COLO668 (cell line): ENCODE measurements around the gene CARMIL1.
"Not testable (repeated sequence)": the region's sequence is repeated elsewhere in the genome, so short reads cannot be mapped to it uniquely, and the experiment has no call there.

Experiments used
- DNase-seq: peaks from one replicate; lab custom pipeline; 2025; ENCODE audit not compliant: unreplicated experiment; lab: John Stamatoyannopoulos, UW

Gene CARMIL1

DNA sequence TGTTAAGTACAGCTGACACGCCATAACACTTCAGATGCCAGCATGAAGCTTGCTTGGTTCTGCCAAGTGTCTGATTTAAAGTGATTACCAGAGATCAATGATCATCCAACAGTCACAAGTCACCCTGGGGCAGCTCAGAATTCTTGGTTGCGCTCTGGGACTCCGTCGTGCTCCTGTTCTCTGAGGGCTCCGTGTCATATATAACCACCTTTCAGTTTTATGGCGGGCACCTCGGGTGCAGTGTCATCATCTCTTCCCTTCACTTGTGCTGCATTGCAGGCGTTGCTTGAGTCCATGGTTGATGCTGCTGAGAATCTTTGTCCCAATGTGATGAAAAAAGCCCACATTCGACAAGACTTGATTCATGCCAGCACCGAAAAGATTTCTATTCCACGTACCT, 271.5 kb downstream of the CARMIL1 start:
- no peak for DNase-seq

DNA sequence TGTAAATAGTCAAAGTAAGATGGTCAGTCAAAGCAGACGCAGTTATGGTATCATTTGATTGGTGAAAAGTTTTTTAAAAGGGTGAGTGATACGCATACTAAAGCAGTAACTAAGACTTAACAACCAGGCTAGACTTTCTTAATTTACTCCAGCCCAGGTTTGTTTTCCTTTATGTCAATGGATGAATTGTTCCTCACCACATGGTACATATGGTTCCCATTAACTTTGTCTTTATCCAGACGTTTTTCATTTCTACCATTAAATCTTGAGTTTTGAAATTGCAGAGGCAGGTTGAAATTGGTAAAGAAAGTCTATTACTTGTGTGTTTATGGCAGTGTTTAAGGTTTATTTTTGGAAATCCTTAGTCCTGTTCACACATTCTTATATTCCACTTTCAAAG, 274.3 kb downstream of the CARMIL1 start:
- DNase-seq, result no peak

- DNase-seq, result no peak
These were observed 276.0 kb downstream of the CARMIL1 start for GRCh38 chr6:25555188-25555587.

GRCh38 chr6:25556516-25556915, 277.3 kb downstream of the CARMIL1 start:
- peak; percentile 72 for DNase-seq

DNA sequence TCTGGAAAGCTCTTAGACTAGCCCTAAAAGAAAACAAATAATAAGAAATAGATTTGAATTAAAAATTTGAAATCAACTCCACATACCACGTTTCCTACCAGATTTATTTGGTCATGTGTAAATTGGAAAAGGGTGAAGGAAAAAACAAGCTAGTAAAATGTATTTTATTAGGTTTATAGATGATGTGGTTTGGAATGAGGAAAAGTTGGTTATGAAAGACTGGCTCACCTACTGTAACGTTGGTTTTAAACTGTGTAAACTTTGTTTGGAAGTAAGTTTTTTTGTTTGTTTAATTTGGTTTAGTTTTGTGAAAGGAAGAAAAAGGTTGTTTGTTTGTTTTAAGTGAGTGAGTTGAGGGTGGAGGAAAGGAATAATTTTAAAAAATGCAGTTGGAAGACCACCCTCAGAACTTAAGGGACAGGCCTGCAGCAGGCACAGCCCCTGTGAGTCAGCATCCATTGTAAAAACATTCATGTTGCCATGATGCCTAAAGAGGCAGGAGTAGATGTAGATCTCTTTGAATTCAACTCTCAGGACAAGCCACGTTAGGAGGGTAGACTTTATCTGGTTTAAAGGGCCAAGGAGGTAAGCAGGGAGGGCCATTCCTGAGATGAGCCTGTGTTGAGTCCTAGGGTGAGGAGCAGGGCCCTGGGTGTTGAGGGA, 279.1 kb downstream of the CARMIL1 start:
- no peak for DNase-seq

DNA sequence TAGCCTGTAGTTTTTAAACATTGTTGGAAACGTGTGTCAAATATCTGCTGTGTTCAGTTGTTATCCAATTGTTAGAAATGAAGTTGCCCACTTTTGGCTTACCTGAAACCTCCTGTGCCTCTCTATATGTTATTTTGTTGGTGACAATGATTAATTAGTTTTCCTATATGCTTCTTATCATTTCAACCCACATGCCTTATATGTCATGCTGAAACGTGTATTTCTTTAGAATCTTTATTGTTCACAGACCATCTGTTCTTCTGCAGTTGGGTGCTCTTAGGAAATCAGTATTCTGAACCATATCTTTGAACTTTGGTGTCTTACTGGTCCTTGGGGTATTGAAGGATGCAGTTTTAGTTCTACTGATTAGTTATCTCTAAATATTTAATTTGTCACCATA, 281.7 kb downstream of the CARMIL1 start:
- DNase-seq, result no peak

DNA sequence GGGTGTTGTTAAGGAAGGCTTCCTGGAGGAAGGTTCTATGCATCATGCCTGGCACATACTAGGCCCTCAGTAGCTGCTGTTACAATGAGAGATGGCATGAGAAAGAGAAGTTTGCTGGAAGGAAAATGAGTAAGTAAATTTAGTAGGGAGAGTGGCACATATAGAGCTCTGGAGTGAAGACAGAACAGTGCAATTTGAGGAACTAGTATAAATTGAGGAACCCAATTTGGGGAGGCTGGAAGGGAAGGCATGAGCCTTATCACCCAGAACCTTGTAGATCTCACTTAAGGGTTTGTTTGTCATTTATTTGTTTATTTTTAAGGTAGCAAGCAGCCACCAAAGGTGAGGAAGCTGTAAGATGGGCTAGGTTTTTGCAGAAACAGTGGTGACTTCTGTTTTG, 285.8 kb downstream of the CARMIL1 start:
- DNase-seq, result no peak

GRCh38 chr6:25570578-25570977, 291.4 kb downstream of the CARMIL1 start:
- no peak for DNase-seq

- DNase-seq, result no peak
These were observed 297.7 kb downstream of the CARMIL1 start for GRCh38 chr6:25576919-25577318.

DNA sequence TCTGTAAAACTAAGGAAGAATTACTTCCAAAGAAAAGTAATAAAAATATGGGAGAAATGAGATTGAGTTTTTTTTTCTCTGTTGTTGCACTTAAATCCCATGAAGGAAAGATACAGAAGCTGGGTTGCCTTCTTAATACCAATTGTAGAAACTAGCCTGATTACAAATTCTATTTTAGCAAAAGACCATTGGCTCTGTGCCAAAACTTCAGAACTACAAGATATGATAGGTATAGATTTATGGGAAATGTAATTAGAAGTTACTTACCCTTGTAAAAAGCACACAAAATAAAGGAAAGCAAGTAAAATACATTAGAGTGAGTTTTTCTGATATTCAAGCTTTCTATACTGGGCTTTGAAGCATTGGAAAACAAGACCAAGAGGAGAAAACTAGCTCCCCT, 299.4 kb downstream of the CARMIL1 start:
- no peak for DNase-seq

- no peak for DNase-seq
These were observed 300.3 kb downstream of the CARMIL1 start for GRCh38 chr6:25579391-25579883.

DNA sequence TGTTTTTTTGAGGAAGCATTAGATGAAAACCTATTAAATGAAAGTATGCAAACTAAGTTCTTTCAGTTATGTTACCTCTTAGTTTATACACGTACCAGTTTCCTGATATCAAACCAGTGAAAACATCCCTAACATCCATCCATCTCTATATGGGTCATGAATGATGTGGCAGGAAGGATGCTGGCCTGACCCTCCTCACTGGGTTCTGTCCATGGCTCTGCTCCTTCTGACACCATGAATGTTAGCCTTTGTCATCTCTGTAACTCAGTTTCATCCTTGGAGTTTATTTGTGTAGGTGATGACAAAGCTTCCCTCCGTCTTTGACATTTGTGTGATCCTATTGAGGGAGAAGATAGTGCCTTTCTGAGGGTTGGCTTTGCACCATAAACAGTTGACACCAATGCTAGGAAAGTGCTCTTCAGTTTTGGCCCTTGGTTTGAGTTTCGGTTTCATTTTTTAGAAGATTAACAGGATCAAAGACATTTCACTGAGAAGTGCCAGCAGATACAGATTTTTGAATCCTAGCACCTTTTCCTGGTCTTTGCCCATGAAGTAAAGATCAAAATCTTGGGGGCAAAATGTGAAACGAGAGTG, 300.8 kb downstream of the CARMIL1 start:
- DNase-seq, result no peak

- no peak for DNase-seq
These were observed 302.9 kb downstream of the CARMIL1 start for GRCh38 chr6:25582101-25582500.

GRCh38 chr6:25583099-25583498, 303.9 kb downstream of the CARMIL1 start:
- no peak for DNase-seq

GRCh38 chr6:25583906-25584305, 304.7 kb downstream of the CARMIL1 start:
- no peak for DNase-seq

- no peak for DNase-seq
These were observed 306.1 kb downstream of the CARMIL1 start for GRCh38 chr6:25585225-25585624.

DNA sequence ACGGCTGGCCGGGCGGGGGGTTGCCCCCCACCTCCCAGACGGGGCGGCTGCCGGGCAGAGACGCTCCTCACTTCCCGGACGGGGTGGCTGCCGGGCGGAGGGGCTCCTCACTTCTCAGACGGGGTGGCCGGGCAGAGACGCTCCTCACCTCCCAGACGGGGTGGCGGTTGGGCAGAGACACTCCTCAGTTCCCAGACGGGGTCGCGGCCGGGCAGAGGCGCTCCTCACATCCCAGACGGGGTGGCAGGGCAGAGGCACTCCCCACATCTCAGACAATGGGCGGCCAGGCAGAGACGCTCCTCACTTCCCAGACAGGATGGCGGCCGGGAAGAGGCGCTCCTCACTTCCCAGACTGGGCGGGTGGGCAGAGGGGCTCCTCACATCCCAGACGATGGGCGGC, 306.9 kb downstream of the CARMIL1 start:
- not testable (repeated sequence) for DNase-seq

- no peak for DNase-seq
These were observed 307.8 kb downstream of the CARMIL1 start for GRCh38 chr6:25586927-25587326.

GRCh38 chr6:25590986-25591385, 311.8 kb downstream of the CARMIL1 start:
- no peak for DNase-seq

- DNase-seq, result no peak
These were observed 318.0 kb downstream of the CARMIL1 start for GRCh38 chr6:25596928-25597818.

GRCh38 chr6:25599516-25600085, 320.4 kb downstream of the CARMIL1 start:
- DNase-seq, result no peak
